Parathyroid adenoma (tissue), 2 donors: Measurements from ENCODE around the gene ADAMTSL1.

Experiments used
- H2AFZ ChIP-seq: fragments of 300-600 bp; sonication (generic); one replicate; pipeline ENCODE4 v1.7.0; 2017; ENCODE audit warnings: antibody characterized with exemption, mild to moderate bottlenecking
- H3K27ac ChIP-seq: fragments of 300-600 bp; sonication (generic); one replicate; pipeline ENCODE4 v1.7.0; 2017
- H3K27me3 ChIP-seq: fragments of 300-600 bp; sonication (generic); one replicate; pipeline ENCODE4 v1.7.0; 2017; ENCODE audit warnings: low read length; ENCODE audit not compliant: control insufficient read depth, insufficient read depth
- H3K36me3 ChIP-seq: fragments of 300-600 bp; sonication (generic); one replicate; pipeline ENCODE4 v1.7.0; 2017; ENCODE audit warnings: low read length; ENCODE audit not compliant: control insufficient read depth, insufficient read depth
- H3K4me1 ChIP-seq: fragments of 300-600 bp; sonication (generic); one replicate; pipeline ENCODE4 v1.7.0; 2017; ENCODE audit warnings: control low read depth
- H3K4me2 ChIP-seq: fragments of 300-600 bp; sonication (generic); one replicate; pipeline ENCODE4 v1.7.0; 2017; ENCODE audit warnings: low read length
- H3K4me3 ChIP-seq: fragments of 300-600 bp; sonication (generic); one replicate; pipeline ENCODE4 v1.7.0; 2017; ENCODE audit warnings: low read depth, low read length
- H3K79me2 ChIP-seq: fragments of 300-600 bp; sonication (generic); one replicate; pipeline ENCODE4 v1.7.0; 2017; ENCODE audit warnings: control low read depth
- H3K9ac ChIP-seq: fragments of 300-600 bp; sonication (generic); one replicate; pipeline ENCODE4 v1.7.0; 2017; ENCODE audit warnings: mild to moderate bottlenecking
- H3K9me3 ChIP-seq: fragments of 300-600 bp; sonication (generic); one replicate; pipeline ENCODE4 v1.7.0; 2017; ENCODE audit warnings: low read length; ENCODE audit not compliant: control insufficient read depth
- CTCF ChIP-seq: fragments of 300-600 bp; sonication (generic); IDR thresholded peaks from one replicate; pipeline ENCODE4 v1.7.0; 2017; ENCODE audit warnings: antibody characterized with exemption, mild to moderate bottlenecking
- donor health status: primary hyperparathyroidism.

The ADAMTSL1 gene

GRCh38 chr9:18775241-18775640, 301.3 kb downstream of the ADAMTSL1 start:
- Histone ChIP-seq H3K4me3 (no peak overlapping the region), H3K27me3 (no peaks in the 10 kb centered on the region), H3K79me2 (no peaks in the 10 kb centered on the region), H3K27ac (no peak overlapping the region), H3K4me2 (no peak overlapping the region), H2AFZ (no peak overlapping the region), H3K36me3 (no peaks in the 10 kb centered on the region), H3K9me3 (no peaks in the 10 kb centered on the region), H3K4me1 (no peaks in the 10 kb centered on the region), H3K9ac (no peak overlapping the region)
- TF ChIP-seq CTCF = no peak

GRCh38 chr9:18775930-18776329, 302.0 kb downstream of the ADAMTSL1 start:
- Histone ChIP-seq H3K9me3 (no peaks in the 10 kb centered on the region), H3K27me3 (no peaks in the 10 kb centered on the region), H3K27ac (no peak overlapping the region), H3K4me2 (no peak overlapping the region), H3K4me3 (no peak overlapping the region), H2AFZ (no peak overlapping the region), H3K9ac (no peak overlapping the region), H3K4me1 (no peaks in the 10 kb centered on the region), H3K79me2 (no peaks in the 10 kb centered on the region), H3K36me3 (no peaks in the 10 kb centered on the region)
- TF ChIP-seq CTCF = no peak

- H3K27ac ChIP-seq = no peak overlapping the region
- no peaks in the 10 kb centered on the region for H3K79me2 ChIP-seq
- H3K4me1 ChIP-seq = no peaks in the 10 kb centered on the region
- H3K27me3 ChIP-seq = no peaks in the 10 kb centered on the region
- TF ChIP-seq CTCF = no peak
- no peaks in the 10 kb centered on the region for H3K36me3 ChIP-seq
- no peak overlapping the region for H3K9ac ChIP-seq
- no peak overlapping the region for H3K4me2 ChIP-seq
- H3K4me3 ChIP-seq = no peak overlapping the region
- H2AFZ ChIP-seq = no peak overlapping the region
- H3K9me3 ChIP-seq = no peaks in the 10 kb centered on the region
These were observed 303.2 kb downstream of the ADAMTSL1 start for GRCh38 chr9:18776836-18777820.

- H3K9me3 ChIP-seq = no peaks in the 10 kb centered on the region
- no peaks in the 10 kb centered on the region for H3K4me1 ChIP-seq
- H3K27me3 ChIP-seq = no peaks in the 10 kb centered on the region
- H3K4me2 ChIP-seq = no peak overlapping the region
- no peak overlapping the region for H3K4me3 ChIP-seq
- no peak overlapping the region for H3K9ac ChIP-seq
- no peak for TF ChIP-seq CTCF
- no peak overlapping the region for H3K27ac ChIP-seq
- no peaks in the 10 kb centered on the region for H3K36me3 ChIP-seq
- H2AFZ ChIP-seq = no peak overlapping the region
- no peaks in the 10 kb centered on the region for H3K79me2 ChIP-seq
These were observed 304.2 kb downstream of the ADAMTSL1 start for GRCh38 chr9:18778147-18778546.

GRCh38 chr9:18778846-18779245, 304.9 kb downstream of the ADAMTSL1 start:
- Histone ChIP-seq H3K4me3 (no peak overlapping the region), H3K9me3 (no peaks in the 10 kb centered on the region), H3K27me3 (no peaks in the 10 kb centered on the region), H2AFZ (no peak overlapping the region), H3K9ac (no peak overlapping the region), H3K4me1 (no peaks in the 10 kb centered on the region), H3K4me2 (no peak overlapping the region), H3K27ac (no peak overlapping the region), H3K36me3 (no peaks in the 10 kb centered on the region), H3K79me2 (no peaks in the 10 kb centered on the region)
- no peak for TF ChIP-seq CTCF
